ENCODE results near the gene ISLR2.

- TF ChIP-seq EZH2 (IDR thresholded peaks at IDR 0.05; ENCODE audit: insufficient read depth, poor library complexity, severe bottlenecking) = no peak
- TF ChIP-seq EZH2phosphoT487 (IDR thresholded peaks at IDR 0.05; ENCODE audit: insufficient read depth, low read depth) = no peak
Measured at GRCh38 chr15:74120426-74120825, 10.0 kb upstream of the ISLR2 start.

Measured in GM23248 (cell line).